GM12878 (cell line): ENCODE data around the gene SRGAP1. TPM values are rescaled to one million over a fixed set of nuclear protein-coding genes. Genes with fewer than 3 reads are reported as not detected.

ENCODE experiments used
- ATAC-seq: fragments of 200-7000 bp; cut with Tn5 transposase; 3 replicates; pipeline ENCODE4 v1.9.1; 2020; ENCODE audit warnings: mild to moderate bottlenecking, moderate library complexity
- BruUV-seq: library from RNA; stranded (reverse); fragments of 400-500 nt; replicated peaks from 2 replicates; lab custom pipeline; 2021; lab: Mats Ljungman, UMichigan
- CTCF ChIA-PET: fragments of 300-600 bp; sonication (Branson Sonifier 250); formaldehyde crosslinking; extraction: SDS; loops from one replicate; lab custom pipeline; 2021; ENCODE audit warnings: inconsistent platforms; lab: Yijun Ruan, JAX
- POLR2A ChIA-PET: fragments of 350-600 bp; formaldehyde crosslinking; extraction: SDS; loops from one replicate; lab custom pipeline; 2021; ENCODE audit warnings: inconsistent platforms; lab: Charles Lee
- RAD21 ChIA-PET: fragments of 300-600 bp; sonication (Branson Sonifier 250); formaldehyde crosslinking; loops from one replicate; lab custom pipeline; 2023; ENCODE audit warnings: antibody characterized with exemption; ENCODE audit not compliant: unreplicated experiment; lab: Charles Lee
- SMC1A ChIA-PET: fragments of 300-600 bp; sonication (Branson Sonifier 250); formaldehyde crosslinking; loops from one replicate; lab custom pipeline; 2023; ENCODE audit not compliant: unreplicated experiment, uncharacterized antibody; lab: Charles Lee
- DNase-seq: peaks from one replicate; pipeline ENCODE4 v3.0.0-alpha.2; 2011; ENCODE audit warnings: low read depth, low spot score
- FAIRE-seq: peaks from 3 replicates; lab custom pipeline; 2011; peaks lifted over from hg19 to GRCh38; lab: Jason Lieb, UNC
- H2AFZ ChIP-seq: 2 replicates; pipeline ENCODE4 v1.6.0; 2011; ENCODE audit warnings: low read depth, low read length, control low read depth; ENCODE audit not compliant: control insufficient read depth
- H3K27ac ChIP-seq: 2 replicates; pipeline ENCODE4 v1.5.1; 2011; ENCODE audit warnings: control low read depth; ENCODE audit not compliant: control insufficient read depth, insufficient read depth
- H3K27me3 ChIP-seq, 2 experiments: replicated peaks in 1 of 2; 2 replicates each; pipeline versions ENCODE4 v1.6.0 to v1.6.1; 2011; ENCODE audit warnings: low read length in 1 of 2; ENCODE audit not compliant: control insufficient read depth in 2 of 2, insufficient read depth in 2 of 2
- H3K36me3 ChIP-seq, 2 experiments: 2 replicates each; pipeline ENCODE4 v1.5.1; 2011; ENCODE audit warnings: low read length in 1 of 2; ENCODE audit not compliant: control insufficient read depth in 2 of 2, insufficient read depth in 2 of 2
- H3K4me1 ChIP-seq: 2 replicates; pipeline ENCODE4 v1.6.1; 2011; ENCODE audit warnings: mild to moderate bottlenecking, low read length, moderate library complexity, mixed read lengths; ENCODE audit not compliant: control insufficient read depth, insufficient read depth
- H3K4me2 ChIP-seq: 2 replicates; pipeline ENCODE4 v1.6.0; 2011; ENCODE audit warnings: control low read depth; ENCODE audit not compliant: control insufficient read depth, insufficient read depth
- H3K4me3 ChIP-seq: fragments of 200-600 bp; sonication (generic); 2 replicates; pipeline ENCODE4 v1.5.1; 2016
- H3K79me2 ChIP-seq: 2 replicates; pipeline ENCODE4 v1.6.0; 2011; ENCODE audit warnings: low read length; ENCODE audit not compliant: control insufficient read depth, insufficient read depth
- H3K9ac ChIP-seq: 2 replicates; pipeline ENCODE4 v1.8.0; 2011; ENCODE audit warnings: low read length, control low read depth, mixed read lengths; ENCODE audit not compliant: control insufficient read depth, insufficient read depth
- H3K9me3 ChIP-seq: replicated peaks from 3 replicates; pipeline ENCODE4 v1.5.1; 2011; ENCODE audit warnings: mild to moderate bottlenecking, low read length; ENCODE audit not compliant: control insufficient read depth, insufficient read depth
- H4K20me1 ChIP-seq: 2 replicates; pipeline ENCODE4 v1.6.0; 2011; ENCODE audit not compliant: control insufficient read depth, insufficient read depth
- CHD2 ChIP-seq: IDR thresholded peaks from 2 replicates; pipeline ENCODE4 v1.6.1; 2011; ENCODE audit warnings: low read depth, low read length, improper control_type of control experiment, borderline replicate concordance
- KLF5 ChIP-seq: fragments of 450-650 bp; IDR thresholded peaks from 2 replicates; pipeline ENCODE4 v1.6.1; 2014; ENCODE audit warnings: mild to moderate bottlenecking; ENCODE audit not compliant: partially characterized antibody
- PAX5 ChIP-seq: IDR thresholded peaks from 2 replicates; pipeline ENCODE4 v1.6.1; 2011; ENCODE audit warnings: low read depth, low read length, borderline replicate concordance
- RAD21 ChIP-seq: IDR thresholded peaks from 2 replicates; pipeline ENCODE4 v1.6.1; 2011; ENCODE audit warnings: mild to moderate bottlenecking, low read depth, low read length, moderate library complexity; ENCODE audit not compliant: insufficient read depth
- RB1 ChIP-seq: fragments of 450-650 bp; formaldehyde crosslinking; IDR thresholded peaks from 2 replicates; pipeline ENCODE4 v1.6.1; 2017; ENCODE audit warnings: mild to moderate bottlenecking, borderline replicate concordance
- WGBS: methylation state at CpG from one replicate; pipeline ENCODE4 v1.1.6; 2016; ENCODE audit warnings: low lambda C conversion rate; ENCODE audit not compliant: insufficient replicate concordance, insufficient coverage; ENCODE audit errors: missing lambda C conversion rate; 5-methylcytosine and 5-hydroxymethylcytosine counted together
- in situ Hi-C: fragments of 300-500 bp; cut with MboI; formaldehyde crosslinking; loops from 9 replicates; pipeline ENCODE4 v1.14.3; 2018; ENCODE audit warnings: mixed read lengths
- intact Hi-C: fragments of 100-400 bp; cut with micrococcal nuclease; formaldehyde crosslinking; loops from one replicate; pipeline ENCODE4 v1.14.2; 2022; ENCODE audit not compliant: unreplicated experiment
- polyA plus RNA-seq, 11 experiments: library from polyadenylated mRNA; depleted of rRNA in 4 of 11; unstranded in 6 of 11; stranded (reverse) in 5 of 11; fragments of >200 nt; fragmentation: Nextera tagmentation in 4 of 11; fragmentation: Illumina TruSeq in 1 of 11; extraction: Ambion mirVana in 4 of 11; extraction: Trizol in 1 of 11; gene quantifications; 1 replicate in 1 of 11; 2 replicates in 10 of 11; pipeline versions ENCODE4 v1.2.1 to v1.2.3, GENCODE V29; 2011 to 2016; ENCODE audit warnings: inconsistent platforms in 2 of 11, missing spikeins in 2 of 11, low read depth in 1 of 11
- total RNA-seq, 4 experiments: library from RNA; depleted of rRNA in 3 of 4; stranded (reverse); fragments of >200 nt in 3 of 4; fragmentation: Illumina TruSeq in 1 of 4; extraction: Trizol in 1 of 4; gene quantifications; 2 replicates each; pipeline versions ENCODE4 v1.2.1 to v1.2.3, GENCODE V29; 2013 to 2021
- TF ChIP-seq, protein P1 (sequence below): fragments of 150-350 bp; IDR thresholded peaks from 2 replicates; pipeline ENCODE4 v1.6.1; 2016; ENCODE audit warnings: low read depth, low read length

The SRGAP1 gene
- total and polyA plus RNA-seq, 10 of the 15 experiments (the other 5 are each of a cell fraction or from before 2014, with no cell fraction given): 0.16 to 0.85 (median 0.46) TPM

GRCh38 chr12:63846238-63846967 lies 1.9 kb downstream of the SRGAP1 start:
- POLR2A ChIA-PET: no interaction called here
- no peak for TF ChIP-seq PAX5
- no peak for TF ChIP-seq RAD21
- TF ChIP-seq, protein P1, sequence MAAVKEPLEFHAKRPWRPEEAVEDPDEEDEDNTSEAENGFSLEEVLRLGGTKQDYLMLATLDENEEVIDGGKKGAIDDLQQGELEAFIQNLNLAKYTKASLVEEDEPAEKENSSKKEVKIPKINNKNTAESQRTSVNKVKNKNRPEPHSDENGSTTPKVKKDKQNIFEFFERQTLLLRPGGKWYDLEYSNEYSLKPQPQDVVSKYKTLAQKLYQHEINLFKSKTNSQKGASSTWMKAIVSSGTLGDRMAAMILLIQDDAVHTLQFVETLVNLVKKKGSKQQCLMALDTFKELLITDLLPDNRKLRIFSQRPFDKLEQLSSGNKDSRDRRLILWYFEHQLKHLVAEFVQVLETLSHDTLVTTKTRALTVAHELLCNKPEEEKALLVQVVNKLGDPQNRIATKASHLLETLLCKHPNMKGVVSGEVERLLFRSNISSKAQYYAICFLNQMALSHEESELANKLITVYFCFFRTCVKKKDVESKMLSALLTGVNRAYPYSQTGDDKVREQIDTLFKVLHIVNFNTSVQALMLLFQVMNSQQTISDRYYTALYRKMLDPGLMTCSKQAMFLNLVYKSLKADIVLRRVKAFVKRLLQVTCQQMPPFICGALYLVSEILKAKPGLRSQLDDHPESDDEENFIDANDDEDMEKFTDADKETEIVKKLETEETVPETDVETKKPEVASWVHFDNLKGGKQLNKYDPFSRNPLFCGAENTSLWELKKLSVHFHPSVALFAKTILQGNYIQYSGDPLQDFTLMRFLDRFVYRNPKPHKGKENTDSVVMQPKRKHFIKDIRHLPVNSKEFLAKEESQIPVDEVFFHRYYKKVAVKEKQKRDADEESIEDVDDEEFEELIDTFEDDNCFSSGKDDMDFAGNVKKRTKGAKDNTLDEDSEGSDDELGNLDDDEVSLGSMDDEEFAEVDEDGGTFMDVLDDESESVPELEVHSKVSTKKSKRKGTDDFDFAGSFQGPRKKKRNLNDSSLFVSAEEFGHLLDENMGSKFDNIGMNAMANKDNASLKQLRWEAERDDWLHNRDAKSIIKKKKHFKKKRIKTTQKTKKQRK: no peak
- no peak for TF ChIP-seq KLF5
- TF ChIP-seq RB1: no peak
- no peak for TF ChIP-seq CHD2
- TF ChIP-seq, all 136 proteins: peak for 0
- Histone ChIP-seq H3K27ac (no peak overlapping the region), H3K4me3 (no peak overlapping the region), H3K9ac (no peak overlapping the region), H3K27me3 (peaks cover 2 to 6% of the 10 kb centered on the region in 2 experiments; a peak in 3 of 4 replicates), H3K4me2 (no peak overlapping the region), H3K4me1 (peaks cover 5% of the 10 kb centered on the region; the same call in 1 of the 2 replicates), H3K79me2 (no peaks in the 10 kb centered on the region), H3K36me3 (no peaks in the 10 kb centered on the region), H2AFZ (no peak overlapping the region), H4K20me1 (no peaks in the 10 kb centered on the region), H3K9me3 (no peaks in the 10 kb centered on the region)
- DNase-seq (no peak), FAIRE-seq (no peak), ATAC-seq (no peak)
- SMC1A ChIA-PET: interaction anchor here (0.8 kb wide), 1 partner anchor 9 kb away, joined by 3 read pairs; no protein-coding TSS in a partner anchor
- TSS peak; percentile 61 for BruUV-seq
- WGBS: 49% methylated on average over 6 of the region's 6 CpGs
- RAD21 ChIA-PET: no interaction called here
- CTCF ChIA-PET: interaction anchor here (1.0 kb wide), 1 partner anchor 42 kb away, joined by 3 read pairs; no protein-coding TSS in a partner anchor
- intact Hi-C loops: loop anchor here (10.0 kb wide), 2 partner anchors 168 to 248 kb away; no protein-coding TSS in a partner anchor
- in situ Hi-C loops: loop anchor here (25.0 kb wide), 1 partner anchor 541 kb away; the partner anchor contains the start of gene C12orf56
